ENCODE data around the gene MBD6.

GRCh38 chr12:57512665-57513064 lies 10.0 kb upstream of the MBD6 start:
- TF ChIP-seq POLR2A (IDR thresholded peaks at IDR 0.05) (no peak), CTCF (IDR thresholded peaks at IDR 0.05) (no peak)
